Ovary (tissue), 3 donors: ENCODE data around the gene GNA12.

ENCODE experiments used
- EP300 ChIP-seq: sonication (generic); formaldehyde crosslinking; IDR thresholded peaks from one replicate; pipeline ENCODE4 v1.6.1; 2017; ENCODE audit warnings: antibody characterized with exemption
- TF ChIP-seq, protein P1 (sequence below), 3 donors: fragments of 450-650 bp in 2 of 3; fragments of 200-600 bp in 1 of 3; IDR thresholded peaks; one replicate each; pipeline versions ENCODE4 v1.5.1 to v1.8.0; 2016 to 2022; ENCODE audit warnings: antibody characterized with exemption in 3 of 3, mild to moderate bottlenecking in 1 of 3
- donor health status: DM: no; HTN: no; CAD: no.

DNA sequence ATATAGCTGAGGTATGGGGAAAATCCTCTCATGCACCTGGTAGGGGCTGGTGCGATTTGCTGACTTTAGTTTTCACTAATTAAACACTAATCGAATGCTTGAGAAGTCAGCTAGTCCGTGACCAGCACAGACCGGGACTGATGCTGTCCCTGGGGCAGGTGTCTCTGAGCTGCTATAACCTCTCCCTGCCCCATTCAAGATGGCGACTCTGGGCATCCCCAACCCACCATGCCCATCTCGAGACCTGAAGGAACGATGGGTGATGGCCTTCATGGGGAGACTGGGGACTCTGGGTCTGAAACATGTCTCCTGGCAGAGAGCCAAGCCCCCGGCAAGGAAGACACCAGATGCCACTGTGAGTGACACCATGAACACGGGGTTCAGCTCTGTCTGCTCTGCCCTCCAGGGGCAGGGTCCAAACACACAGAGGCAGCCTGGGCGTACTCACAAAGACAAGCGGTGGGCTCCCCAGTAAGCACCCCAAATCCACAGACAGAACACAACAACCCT, 57.4 kb downstream of the GNA12 start:
- no peak for TF ChIP-seq EP300
- TF ChIP-seq, protein P1, sequence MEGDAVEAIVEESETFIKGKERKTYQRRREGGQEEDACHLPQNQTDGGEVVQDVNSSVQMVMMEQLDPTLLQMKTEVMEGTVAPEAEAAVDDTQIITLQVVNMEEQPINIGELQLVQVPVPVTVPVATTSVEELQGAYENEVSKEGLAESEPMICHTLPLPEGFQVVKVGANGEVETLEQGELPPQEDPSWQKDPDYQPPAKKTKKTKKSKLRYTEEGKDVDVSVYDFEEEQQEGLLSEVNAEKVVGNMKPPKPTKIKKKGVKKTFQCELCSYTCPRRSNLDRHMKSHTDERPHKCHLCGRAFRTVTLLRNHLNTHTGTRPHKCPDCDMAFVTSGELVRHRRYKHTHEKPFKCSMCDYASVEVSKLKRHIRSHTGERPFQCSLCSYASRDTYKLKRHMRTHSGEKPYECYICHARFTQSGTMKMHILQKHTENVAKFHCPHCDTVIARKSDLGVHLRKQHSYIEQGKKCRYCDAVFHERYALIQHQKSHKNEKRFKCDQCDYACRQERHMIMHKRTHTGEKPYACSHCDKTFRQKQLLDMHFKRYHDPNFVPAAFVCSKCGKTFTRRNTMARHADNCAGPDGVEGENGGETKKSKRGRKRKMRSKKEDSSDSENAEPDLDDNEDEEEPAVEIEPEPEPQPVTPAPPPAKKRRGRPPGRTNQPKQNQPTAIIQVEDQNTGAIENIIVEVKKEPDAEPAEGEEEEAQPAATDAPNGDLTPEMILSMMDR (IDR thresholded peaks at IDR 0.05) = no peak
